SH-SY5Y (cell line): ENCODE results near the gene MYO1A.

ENCODE experiments used
- GATA2 ChIP-seq: IDR thresholded peaks from 2 replicates; pipeline ENCODE4 v1.6.1; 2011; ENCODE audit warnings: mild to moderate bottlenecking, low read depth, low read length
- GATA3 ChIP-seq: IDR thresholded peaks from 2 replicates; pipeline ENCODE4 v1.6.1; 2011; ENCODE audit warnings: low read depth, mild to moderate bottlenecking, low read length, moderate library complexity

The MYO1A gene

GRCh38 chr12:56998981-56999380 is 50.9 kb downstream of the MYO1A start:
- TF ChIP-seq GATA3, result no peak
- TF ChIP-seq GATA2, result no peak

DNA sequence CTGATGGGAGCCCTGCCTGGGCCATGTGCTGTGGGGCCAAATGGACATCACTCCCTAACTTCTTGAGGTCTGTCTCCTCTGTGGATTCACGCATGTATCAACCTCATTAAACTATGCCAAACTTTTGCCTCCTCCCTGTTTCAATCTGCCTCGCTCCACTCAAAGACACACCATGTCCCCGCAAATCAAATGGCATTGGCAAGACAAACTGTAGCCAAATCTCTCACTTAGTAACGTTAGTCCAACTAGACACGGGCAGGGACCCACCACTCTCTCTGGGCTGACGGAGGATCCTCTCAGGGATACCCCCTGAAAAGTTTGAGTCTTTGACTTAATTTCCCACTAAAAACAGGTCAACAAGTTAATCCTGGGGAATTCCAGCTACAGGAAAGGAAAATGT is 51.6 kb downstream of the MYO1A start:
- TF ChIP-seq GATA3 (no peak), GATA2 (no peak)

GRCh38 chr12:56996793-56997545 is 53.0 kb downstream of the MYO1A start:
- TF ChIP-seq GATA3 (no peak), GATA2 (no peak)

- TF ChIP-seq GATA3, result no peak
- TF ChIP-seq GATA2, result no peak
Measured at GRCh38 chr12:56995930-56996496, 53.9 kb downstream of the MYO1A start.

DNA sequence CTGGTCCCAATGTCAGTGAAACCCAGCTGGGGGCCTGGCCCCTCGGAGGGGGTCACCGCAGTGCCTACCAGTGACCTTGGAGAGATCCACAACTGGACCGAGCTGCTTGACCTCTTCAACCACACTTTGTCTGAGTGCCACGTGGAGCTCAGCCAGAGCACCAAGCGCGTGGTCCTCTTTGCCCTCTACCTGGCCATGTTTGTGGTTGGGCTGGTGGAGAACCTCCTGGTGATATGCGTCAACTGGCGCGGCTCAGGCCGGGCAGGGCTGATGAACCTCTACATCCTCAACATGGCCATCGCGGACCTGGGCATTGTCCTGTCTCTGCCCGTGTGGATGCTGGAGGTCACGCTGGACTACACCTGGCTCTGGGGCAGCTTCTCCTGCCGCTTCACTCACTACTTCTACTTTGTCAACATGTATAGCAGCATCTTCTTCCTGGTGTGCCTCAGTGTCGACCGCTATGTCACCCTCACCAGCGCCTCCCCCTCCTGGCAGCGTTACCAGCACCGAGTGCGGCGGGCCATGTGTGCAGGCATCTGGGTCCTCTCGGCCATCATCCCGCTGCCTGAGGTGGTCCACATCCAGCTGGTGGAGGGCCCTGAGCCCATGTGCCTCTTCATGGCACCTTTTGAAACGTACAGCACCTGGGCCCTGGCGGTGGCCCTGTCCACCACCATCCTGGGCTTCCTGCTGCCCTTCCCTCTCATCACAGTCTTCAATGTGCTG is 54.6 kb downstream of the MYO1A start:
- no peak for TF ChIP-seq GATA3
- TF ChIP-seq GATA2, result no peak

- TF ChIP-seq GATA3 (no peak), GATA2 (no peak)
Measured at GRCh38 chr12:56994231-56994746, 55.6 kb downstream of the MYO1A start.

DNA sequence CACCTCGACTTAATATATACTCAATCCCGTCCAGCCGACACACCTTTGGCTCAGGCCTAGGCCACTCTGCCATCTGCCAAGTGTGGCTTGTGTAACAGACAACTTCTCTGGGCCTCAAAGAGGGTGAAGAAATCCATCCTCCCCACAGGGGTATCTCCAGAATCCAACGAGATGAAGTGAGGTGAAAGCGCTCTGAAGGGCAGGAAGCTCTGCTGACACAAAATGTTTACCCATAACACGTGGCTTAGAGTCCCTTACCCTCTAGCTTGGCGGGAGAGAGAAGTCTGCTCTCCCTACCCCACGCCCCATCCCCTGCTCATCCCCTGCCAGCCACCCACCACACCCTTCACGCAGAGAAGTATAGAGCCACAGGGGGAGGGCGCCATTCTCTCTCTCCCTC is 56.6 kb downstream of the MYO1A start:
- TF ChIP-seq GATA2 (no peak), GATA3 (no peak)

DNA sequence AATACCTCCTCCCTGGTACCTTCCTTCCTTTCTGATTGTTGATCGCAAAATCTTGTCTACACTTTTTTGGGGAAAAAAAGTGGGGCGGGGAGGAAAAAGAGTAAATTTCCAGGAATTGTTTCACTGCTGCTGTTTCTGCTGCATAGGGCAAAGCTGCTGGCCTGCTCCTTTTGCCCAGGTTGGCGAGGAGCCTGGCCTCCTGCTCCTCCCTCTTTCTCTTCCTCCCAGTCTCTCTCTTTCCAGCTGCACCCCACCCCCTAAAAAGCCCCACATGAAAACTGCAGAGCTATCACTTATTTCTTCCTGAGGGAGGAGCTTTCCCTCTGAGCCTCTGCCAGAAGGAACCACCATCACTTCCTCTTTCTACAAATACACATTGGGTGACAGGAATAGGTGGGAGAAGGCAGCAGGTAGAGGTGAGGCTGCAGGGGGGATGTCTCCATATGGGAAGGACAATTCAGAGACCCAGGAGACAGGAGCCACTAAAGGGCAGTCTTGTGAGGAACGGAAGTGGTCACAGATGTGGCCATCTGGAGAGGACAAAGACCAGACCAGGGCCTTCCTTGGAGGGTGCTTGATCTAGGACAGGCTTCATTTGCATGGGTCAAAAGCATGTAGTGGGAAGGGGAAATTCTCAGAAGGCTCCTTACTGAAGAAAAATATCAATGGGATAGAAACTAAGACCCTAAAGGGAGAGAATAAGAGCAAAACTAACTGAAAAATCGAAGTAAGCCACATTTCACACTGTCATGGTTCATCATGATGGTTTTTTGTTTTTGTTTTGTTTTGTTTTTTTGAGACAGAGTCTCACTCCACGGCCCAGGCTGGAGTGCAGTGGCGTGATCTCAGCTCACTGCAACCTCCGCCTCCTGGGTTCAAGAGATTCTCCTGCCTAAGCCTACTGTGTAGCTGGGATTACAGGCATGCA is 58.3 kb downstream of the MYO1A start:
- TF ChIP-seq GATA3 (no peak), GATA2 (no peak)

- TF ChIP-seq GATA3 (no peak), GATA2 (no peak)
Measured at GRCh38 chr12:56990648-56991318, 59.1 kb downstream of the MYO1A start.

GRCh38 chr12:56989861-56990610 is 59.9 kb downstream of the MYO1A start:
- TF ChIP-seq GATA3 (no peak), GATA2 (no peak)

- TF ChIP-seq GATA3 (no peak), GATA2 (no peak)
Measured at GRCh38 chr12:56988207-56988739, 61.7 kb downstream of the MYO1A start.

- no peak for TF ChIP-seq GATA3
- TF ChIP-seq GATA2, result no peak
Measured at GRCh38 chr12:56987551-56988053, 62.3 kb downstream of the MYO1A start.
